ENCODE results near the gene AK4.
A peak's percentile ranks its signal among the peaks of the same experiment; 100 is the strongest.

The AK4 gene

GRCh38 chr1:65237503-65237902 lies 89.5 kb downstream of the AK4 start:
- TF ChIP-seq, protein P1, sequence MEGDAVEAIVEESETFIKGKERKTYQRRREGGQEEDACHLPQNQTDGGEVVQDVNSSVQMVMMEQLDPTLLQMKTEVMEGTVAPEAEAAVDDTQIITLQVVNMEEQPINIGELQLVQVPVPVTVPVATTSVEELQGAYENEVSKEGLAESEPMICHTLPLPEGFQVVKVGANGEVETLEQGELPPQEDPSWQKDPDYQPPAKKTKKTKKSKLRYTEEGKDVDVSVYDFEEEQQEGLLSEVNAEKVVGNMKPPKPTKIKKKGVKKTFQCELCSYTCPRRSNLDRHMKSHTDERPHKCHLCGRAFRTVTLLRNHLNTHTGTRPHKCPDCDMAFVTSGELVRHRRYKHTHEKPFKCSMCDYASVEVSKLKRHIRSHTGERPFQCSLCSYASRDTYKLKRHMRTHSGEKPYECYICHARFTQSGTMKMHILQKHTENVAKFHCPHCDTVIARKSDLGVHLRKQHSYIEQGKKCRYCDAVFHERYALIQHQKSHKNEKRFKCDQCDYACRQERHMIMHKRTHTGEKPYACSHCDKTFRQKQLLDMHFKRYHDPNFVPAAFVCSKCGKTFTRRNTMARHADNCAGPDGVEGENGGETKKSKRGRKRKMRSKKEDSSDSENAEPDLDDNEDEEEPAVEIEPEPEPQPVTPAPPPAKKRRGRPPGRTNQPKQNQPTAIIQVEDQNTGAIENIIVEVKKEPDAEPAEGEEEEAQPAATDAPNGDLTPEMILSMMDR (IDR thresholded peaks at IDR 0.05; ENCODE audit: low read length, missing control alignments), result no peak
- no peak overlapping the region for H3K4me3 ChIP-seq (replicated peaks; ENCODE audit: low read depth, low read length)
- no peak for DNase-seq (ENCODE audit: low read depth)

GRCh38 chr1:65238010-65238409 lies 90.0 kb downstream of the AK4 start:
- H3K4me3 ChIP-seq (replicated peaks; ENCODE audit: low read depth, low read length), result no peak overlapping the region
- TF ChIP-seq, protein P1 (IDR thresholded peaks at IDR 0.05; ENCODE audit: low read length, missing control alignments), result no peak
- DNase-seq (ENCODE audit: low read depth), result no peak

- no peak for DNase-seq (ENCODE audit: low read depth)
- no peak overlapping the region for H3K4me3 ChIP-seq (replicated peaks; ENCODE audit: low read depth, low read length)
- TF ChIP-seq, protein P1 (IDR thresholded peaks at IDR 0.05; ENCODE audit: low read length, missing control alignments), result no peak
Measured at GRCh38 chr1:65243491-65243890, 95.5 kb downstream of the AK4 start.

- no peak overlapping the region for H3K4me3 ChIP-seq (replicated peaks; ENCODE audit: low read depth, low read length)
- TF ChIP-seq, protein P1 (IDR thresholded peaks at IDR 0.05; ENCODE audit: low read length, missing control alignments), result no peak
- no peak for DNase-seq (ENCODE audit: low read depth)
Measured at GRCh38 chr1:65245295-65245694, 97.3 kb downstream of the AK4 start.

GRCh38 chr1:65247419-65248359 lies 99.7 kb downstream of the AK4 start:
- DNase-seq (ENCODE audit: low read depth), result peak; percentile 83
- H3K4me3 ChIP-seq (replicated peaks; ENCODE audit: low read depth, low read length), result no peak overlapping the region
- TF ChIP-seq, protein P1 (IDR thresholded peaks at IDR 0.05; ENCODE audit: low read length, missing control alignments), result no peak

- TF ChIP-seq, protein P1 (IDR thresholded peaks at IDR 0.05; ENCODE audit: low read length, missing control alignments), result no peak
- no peak overlapping the region for H3K4me3 ChIP-seq (replicated peaks; ENCODE audit: low read depth, low read length)
- no peak for DNase-seq (ENCODE audit: low read depth)
Measured at GRCh38 chr1:65250826-65251225, 102.8 kb downstream of the AK4 start.
